Activated CD4-positive, alpha-beta T cell treated with anti-CD3 and anti-CD28 coated beads for 48 hours (primary cell): Measurements from ENCODE around the gene ELMO3.

ENCODE experiments used
- DNase-seq: peaks from one replicate; pipeline ENCODE4 v3.0.0-alpha.2; 2020

ELMO3 gene, protein sequence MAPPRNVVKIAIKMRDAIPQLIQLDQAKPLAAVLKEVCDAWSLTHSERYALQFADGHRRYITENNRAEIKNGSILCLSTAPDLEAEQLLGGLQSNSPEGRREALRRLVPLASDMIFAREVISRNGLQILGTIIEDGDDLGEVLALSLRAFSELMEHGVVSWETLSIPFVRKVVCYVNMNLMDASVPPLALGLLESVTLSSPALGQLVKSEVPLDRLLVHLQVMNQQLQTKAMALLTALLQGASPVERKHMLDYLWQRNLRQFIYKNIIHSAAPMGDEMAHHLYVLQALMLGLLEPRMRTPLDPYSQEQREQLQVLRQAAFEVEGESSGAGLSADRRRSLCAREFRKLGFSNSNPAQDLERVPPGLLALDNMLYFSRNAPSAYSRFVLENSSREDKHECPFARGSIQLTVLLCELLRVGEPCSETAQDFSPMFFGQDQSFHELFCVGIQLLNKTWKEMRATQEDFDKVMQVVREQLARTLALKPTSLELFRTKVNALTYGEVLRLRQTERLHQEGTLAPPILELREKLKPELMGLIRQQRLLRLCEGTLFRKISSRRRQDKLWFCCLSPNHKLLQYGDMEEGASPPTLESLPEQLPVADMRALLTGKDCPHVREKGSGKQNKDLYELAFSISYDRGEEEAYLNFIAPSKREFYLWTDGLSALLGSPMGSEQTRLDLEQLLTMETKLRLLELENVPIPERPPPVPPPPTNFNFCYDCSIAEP

DNA sequence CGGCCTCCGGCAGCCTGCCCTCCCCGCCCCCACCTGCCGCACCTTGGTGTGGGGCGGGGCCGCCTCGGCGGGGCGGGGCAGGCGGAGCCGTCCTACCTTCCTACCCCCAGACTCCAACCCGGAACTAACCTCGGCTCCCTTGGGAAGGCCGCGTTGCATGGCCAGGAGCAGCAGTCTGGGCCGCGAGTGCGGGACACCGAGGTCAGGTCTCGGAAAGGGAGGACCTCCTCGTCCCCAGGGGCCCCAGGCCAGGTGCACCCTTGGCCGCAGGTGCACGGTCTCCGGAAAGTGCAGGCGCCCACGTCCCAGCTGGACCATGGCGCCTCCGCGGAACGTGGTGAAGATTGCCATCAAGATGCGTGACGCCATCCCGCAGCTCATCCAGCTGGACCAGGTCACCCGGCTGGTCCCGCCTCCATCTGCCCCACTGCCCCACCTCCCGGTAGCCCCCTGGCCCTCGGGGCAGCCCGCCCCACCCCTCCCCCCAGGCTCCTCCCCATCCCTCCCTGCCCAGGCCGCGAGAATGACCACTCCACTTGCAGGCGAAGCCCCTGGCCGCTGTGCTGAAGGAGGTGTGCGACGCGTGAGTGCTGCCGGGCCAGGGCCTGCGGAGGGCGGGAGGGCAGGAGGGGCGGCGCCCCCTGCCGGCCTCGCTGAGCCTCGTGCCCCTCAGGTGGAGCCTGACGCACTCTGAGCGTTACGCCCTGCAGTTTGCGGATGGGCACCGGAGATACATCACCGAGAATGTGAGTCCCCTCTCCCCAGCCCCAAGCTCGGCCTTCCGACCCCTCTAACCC lies at the start of gene ELMO3:
ELMO3 (plus strand) TSS at position 121 of the 797 bp plus-strand sequence; CDS start at position 317, 196 bp downstream.
- DNase-seq = no peak

DNA sequence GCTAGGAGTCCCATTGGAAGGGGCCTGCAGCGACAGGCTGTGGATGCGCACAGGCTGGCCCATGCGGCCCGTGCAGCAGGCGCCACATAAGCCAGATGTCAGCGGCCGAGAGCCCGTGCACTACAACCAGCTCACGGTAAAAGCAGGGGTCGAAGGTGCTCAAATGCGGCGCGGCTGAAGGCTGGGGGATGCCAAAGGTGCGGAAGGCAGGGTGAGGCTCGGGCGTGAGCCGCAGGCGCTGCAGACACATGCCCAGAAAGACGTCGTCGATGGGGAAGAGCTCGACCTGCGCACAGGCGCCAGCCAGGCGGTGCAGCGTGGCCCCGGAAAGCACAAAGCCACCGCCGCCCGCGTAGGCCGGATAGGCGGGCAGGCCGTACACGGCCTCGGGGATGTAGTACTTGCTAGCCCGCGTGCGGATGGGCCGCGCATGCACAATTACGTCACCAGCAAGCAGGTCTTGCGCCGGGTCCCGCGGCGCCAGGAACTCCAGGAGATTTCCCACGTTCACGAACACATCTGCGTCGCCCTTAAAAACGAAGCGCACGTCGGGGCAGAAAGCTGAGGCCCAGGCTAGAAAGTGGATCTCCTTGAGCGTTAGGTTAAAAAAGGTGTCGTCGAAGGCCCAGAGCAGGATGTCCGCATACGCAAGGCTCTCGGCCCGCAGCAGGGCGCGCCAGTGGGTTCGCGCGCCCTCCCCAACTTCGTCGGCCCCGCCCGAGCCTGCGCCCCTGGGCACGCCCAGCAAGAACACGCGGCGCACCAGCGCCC lies 49.5 kb upstream of the ELMO3 start:
- no peak for DNase-seq

DNA sequence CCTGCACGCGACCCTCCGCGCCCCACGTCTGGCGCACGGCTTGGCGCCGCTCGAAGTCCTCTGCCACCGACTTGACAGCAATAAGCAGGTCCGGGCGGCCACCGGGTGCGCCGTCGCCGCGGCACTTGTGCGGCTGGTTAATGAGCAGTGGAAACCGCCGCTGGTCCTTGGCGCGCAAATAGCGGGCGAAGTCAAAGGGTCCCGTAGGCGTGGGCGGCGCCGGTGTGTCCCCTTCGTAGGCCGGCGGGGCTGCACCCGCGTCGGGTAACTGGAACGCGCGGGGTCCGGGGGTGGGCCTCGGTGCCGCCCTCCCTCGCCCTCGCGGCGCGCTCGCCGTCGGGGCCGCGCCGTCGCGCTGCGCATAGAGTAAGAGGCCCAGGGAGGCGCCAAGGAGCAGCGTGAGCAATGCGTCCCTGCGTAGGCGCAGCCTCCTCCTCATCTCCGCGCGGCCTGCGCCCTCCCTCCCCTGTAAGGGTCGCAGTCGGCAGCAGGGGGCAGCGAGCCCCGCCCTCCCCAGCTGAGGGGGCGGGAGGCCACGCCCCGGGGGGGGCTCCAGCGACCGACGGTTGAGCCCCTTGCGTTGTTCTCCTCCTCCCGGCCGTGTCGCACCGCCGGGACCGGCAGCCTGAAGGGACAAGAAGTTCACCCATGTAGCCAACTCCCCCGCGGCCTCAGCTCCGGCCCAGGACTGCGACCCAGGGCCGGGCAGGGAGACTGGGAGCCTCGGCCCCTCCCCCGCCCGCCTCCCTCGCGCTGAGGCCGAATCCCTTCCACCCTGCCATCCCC lies 48.7 kb upstream of the ELMO3 start:
- DNase-seq = peak; percentile 64

DNA sequence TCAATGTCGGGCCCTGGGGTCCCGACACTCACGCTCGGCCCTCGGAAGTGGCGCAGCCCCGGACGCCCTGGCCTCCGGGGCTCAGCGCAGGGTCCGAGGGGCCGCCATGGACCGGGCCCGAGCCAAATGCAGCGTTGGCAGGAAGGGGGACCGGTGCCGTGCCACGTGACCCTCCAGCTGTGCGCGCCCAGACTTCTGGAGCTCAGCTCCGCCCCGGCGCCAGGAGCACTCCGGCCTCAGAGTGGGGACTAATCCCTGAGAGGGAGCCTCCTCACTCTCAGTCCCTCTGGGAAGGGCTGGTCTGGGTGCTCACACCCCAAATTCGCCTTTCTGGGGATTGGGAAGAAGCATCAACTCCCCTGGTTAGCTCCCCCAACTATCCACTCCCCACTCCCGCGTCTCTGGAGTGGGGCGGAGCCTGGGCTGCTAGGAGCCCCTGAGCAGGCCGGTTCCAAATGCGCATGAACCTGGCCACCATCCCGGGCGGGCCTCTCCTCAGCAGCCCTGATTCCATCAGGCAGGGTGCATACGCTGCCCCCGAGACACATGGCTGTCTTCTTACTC lies 48.0 kb upstream of the ELMO3 start, which contains the start of gene B3GNT9:
B3GNT9 (minus strand) TSS at position 166 of the 564 bp plus-strand sequence. CDS start 513 bp downstream, outside the sequence.
- DNase-seq = peak; percentile 61

DNA sequence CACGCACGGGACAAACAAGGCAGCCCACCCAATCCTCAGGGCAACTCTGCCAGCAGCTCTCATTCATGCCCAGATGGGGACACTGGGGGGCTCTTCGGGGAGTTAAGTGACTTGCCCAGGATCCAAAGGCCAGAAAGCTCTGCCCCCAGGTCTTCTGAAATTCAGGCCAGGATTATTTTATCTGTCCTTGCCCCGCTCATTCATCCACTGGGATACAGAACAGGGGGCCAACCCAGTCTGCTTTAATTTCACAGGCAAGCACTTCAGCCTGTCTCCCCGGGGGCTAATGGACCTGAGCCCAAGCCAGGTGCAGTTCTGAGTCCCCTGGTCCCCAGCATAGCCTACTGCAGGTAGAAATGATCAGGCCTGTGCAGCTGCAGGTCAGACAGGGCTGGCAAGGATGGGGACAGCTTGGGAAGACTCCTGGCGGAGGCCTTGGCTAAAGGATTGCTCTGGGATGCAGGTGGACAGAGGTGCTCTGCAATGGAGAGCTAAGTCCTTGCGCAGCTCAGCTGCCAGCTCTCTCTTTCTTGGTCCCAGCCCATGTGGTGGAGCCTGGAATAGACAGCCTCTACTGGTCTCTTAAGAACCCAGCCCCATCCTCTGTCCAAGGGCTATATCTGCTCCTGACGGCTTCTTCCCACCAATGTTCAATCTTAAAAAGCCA lies 47.4 kb upstream of the ELMO3 start:
- no peak for DNase-seq

DNA sequence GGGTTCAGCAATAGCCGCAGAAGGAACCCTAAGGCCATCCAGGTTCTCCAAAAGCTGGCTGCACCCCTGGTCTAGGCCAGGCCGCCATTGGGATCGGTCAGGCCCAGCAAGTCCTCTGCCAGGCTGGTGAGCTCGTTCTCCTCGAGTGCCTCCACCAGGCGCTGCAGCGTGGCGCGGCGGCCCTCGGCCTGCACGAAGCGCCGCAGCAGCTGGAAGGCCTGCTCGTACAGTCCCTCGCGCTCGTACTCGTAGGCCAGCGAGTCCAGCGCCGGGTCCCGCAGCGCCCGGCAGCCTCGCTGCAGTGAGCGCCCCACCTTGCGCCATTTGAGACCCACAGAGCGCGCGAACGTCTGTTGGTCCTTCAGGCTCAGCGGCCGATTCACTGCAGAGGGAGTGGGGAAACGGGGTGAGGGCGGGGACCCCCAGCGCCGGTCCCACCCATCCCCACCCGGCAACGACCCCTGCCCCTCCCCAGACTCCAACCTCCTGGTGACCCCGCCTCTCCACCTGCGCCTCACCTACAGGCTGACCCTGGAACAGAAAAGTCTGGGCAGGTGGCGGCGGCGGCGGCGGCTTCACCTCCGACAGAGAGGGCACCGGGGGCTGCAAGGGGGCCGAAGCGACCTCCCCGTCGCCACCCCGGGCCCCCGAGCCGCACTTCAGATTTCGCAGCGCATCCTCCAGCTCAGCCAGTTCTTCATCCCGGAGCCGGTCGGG lies 44.2 kb upstream of the ELMO3 start:
- DNase-seq = no peak

DNA sequence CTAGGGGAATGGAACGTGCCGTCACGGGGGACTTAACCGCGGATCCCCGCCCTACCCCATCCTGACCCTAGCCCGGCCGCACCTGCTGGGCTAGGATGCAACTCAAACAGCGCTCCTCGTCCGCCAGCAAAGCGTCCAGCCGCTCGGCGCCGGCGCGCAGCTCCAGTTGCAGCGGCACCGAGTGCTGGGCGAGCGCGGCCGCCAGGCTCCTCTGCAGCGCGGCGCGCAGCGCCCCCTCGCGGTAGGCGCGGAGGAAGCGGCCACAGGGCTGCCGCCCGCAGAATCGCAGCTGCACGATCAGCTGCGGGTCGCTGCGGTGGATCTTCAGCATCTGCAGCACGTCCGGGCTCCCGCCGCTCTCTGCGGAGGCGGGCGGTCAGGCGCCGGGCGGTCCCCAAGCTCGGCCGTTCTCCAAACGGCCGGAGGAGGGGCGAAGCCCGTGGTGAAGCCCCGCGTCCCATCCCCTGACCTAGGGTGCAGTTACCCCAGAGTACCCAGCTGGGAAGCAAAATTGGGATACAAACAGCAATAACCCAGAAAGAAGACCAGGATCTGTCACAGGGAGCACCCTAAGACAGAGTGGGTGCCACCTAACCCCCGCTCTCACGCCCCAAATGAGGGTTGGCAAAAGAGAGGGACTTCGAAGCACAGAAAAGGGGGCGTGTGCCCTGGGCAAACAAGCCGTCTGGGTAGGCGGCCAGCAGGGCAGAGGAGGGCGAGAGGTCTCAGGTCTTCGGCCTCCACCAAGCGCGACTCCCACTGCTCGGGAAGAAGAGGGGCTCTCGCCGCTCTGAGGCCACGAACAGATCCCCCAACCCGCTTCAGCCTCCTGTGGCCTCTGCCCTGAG lies 43.4 kb upstream of the ELMO3 start:
- peak; percentile 87 for DNase-seq

DNA sequence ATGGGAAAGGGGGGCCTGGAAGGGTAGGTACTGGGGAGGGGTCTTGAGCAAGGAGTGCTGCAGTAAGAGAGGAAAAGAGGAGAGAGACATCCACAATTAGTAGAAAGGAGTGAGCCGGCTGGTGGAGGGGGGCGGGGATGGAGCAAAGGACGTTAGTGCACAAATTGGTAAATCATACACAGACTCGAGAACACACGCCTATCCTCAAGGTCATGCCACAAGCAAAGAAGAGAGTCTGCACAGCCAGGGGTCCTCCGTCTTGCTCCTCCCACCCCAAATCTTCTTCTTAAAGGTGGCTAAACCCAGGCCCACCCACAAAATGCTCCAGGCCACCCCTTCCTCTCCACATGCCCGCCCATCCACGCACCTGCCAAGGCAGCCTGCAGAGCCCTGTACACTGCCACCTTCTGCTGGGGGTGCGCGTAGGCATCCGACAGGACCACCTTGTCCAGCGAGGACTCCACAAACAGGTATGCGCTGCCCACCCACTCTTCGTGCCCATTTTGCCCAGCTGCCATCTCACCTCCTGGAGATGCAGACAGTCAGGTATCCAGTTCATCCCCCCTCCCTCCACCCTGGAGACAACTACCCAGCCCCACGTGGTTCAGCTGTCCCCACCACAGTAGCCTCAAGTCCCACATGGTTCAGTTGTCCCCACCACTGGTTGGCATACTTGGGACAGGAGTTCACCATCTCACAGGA lies 42.6 kb upstream of the ELMO3 start:
- no peak for DNase-seq

DNA sequence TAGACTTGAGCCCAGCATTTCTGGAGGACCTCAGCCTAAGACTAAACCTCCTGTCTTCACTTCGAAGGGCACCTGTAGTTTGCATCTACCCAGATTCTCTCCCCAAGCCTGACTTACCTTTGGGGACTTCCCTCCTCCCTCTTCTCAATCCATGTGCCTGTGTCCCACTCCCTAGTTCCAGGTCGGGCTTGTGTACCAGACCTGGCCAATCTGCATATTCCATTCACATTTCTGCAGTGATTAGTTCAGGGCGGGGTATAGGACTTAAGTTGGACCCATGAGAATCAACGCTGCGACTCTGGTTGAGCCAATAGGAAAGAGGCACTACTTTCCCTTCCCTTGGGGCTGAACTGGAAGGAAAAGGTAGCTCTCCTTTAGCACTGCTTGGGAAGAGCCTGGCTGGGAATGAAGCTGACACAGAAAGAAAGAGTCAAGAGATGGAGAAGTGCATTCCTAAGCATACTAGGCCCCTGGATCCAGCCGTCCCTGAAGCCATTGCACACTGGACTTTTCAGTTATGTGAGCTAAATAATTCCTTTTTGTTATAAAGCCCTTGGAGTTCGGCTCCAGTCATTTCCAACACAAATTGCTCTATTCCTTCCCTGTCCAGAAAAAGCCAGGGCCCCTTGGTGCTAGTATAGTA lies 41.7 kb upstream of the ELMO3 start:
- DNase-seq = no peak

DNA sequence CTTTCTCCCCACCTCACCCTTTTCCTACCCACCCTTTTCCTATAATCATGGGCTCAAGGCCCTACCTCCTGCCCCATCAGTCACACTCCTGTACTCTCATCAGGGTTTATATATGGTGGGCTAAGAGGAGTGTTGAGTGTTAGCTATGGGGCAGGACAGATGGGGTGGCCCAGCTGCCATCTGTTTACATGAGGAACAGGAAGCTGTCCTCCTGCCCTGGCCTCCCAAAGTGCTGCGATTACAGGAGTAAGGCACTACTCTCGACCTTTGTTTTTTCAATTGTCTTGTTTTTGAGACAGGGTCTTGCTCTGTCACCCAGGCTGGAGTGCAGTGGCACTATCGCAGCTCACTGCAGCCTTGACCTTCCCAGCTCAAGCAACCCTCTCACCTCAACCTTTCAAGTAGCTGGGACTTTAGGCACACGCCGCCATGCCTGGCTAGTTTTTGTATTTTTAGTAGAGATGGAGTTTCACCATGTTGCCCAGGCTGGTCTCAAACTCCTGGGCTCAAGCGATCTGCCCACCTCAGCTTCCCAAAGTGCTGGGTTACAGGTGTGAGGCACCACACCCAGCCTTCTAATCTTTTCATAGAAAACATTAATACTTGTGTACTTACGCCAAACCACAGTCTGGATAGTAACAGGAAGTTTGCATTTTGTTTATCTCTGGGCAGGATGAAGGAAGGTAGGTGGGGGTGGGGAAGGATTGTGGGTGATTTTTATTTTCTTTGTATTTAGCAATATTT lies 40.9 kb upstream of the ELMO3 start:
- no peak for DNase-seq

DNA sequence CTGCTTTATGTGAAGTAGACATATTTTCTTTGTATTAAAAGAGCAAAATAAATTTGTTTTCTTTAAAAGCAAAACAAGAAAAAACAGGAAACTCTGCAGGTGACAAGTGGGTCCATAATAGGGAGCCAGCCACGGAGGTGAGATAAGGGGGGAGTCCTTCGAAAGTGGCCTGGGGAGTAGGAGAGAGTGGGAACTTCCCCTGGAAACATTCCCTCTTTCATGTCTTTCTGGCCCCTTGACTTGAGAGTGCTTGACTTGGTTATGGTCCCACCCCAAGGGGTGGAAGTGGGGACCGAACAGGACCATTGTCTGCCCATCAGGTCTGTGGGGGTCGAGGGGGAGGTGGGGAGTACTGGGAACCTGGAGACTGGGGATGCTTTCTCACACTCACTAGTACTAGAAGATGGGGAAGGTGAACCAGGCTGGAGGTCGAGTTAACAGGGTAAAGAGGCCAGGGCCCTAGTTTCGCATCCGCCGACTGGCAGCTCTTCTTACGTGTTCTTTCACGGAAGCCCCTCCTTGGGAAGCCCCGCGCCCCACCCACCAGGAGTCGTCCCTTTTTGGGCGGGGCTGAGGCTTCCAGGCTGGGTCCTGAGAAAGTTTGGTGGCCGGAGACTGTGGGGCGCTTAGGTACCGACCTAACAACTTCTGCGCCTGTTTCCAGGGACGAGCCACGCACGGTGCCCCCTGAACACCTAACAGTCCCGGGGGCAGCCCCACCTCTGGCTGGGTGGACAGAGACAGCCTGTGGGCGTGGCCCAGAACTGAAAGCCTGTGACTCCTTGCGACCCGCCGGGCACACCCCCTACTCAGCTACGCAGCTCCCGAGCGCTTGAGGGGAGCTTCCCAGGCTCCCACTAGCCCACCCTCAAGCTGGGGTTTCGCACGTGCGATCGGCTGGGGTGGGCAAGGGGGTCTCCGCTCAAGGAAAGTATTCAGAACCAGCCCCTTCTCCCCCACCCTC lies 40.0 kb upstream of the ELMO3 start:
- DNase-seq = peak; percentile 86

DNA sequence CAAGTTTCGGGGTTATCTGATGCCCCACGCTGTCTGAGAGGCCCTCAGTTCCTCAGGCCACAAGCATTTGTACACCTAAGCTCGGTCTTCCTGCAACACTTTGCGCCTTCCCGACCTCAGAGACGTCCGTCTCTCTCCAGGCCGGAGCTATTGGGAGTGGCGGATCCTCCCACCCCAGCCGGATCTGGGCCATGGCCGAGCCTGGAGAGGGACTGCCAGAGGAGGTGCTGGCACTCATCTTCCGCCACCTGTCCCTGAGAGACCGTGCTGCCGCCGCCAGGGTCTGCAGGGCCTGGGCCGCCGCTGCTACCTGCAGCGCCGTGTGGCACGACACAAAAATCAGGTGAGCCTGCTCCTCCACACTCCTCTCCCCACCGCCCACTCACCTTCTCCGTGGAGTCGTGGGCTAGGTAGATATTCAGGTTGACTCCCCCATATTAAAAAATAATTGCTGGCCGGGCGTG lies 37.3 kb upstream of the ELMO3 start:
- DNase-seq = no peak

DNA sequence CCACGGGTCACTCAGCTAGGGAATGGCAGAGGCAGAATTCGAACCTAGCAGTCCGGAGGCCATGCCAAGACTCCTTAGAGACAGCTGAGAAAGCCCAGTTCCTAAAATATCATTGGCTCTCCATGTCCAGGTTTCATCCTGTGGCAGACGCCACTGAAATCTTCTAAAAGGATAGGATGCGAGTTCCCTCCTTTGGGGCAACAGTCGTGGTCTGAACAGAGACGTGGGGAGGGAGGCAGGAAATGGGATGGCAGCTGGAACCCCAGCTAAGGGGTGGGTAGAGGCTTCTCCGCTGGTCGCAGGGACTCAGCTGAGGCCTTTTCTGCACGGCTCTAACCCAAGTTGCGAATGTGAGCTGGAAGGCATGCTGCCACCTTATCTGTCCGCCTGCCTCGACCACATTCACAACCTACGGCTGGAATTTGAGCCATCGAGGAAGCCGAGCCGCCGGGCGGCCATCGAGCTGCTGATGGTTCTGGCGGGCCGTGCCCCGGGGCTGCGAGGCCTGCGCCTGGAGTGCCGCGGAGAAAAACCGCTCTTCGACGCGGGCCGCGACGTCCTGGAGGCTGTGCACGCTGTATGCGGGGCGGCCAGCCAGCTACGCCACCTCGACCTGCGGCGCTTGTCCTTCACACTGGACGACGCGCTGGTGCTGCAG lies 36.3 kb upstream of the ELMO3 start:
- no peak for DNase-seq

DNA sequence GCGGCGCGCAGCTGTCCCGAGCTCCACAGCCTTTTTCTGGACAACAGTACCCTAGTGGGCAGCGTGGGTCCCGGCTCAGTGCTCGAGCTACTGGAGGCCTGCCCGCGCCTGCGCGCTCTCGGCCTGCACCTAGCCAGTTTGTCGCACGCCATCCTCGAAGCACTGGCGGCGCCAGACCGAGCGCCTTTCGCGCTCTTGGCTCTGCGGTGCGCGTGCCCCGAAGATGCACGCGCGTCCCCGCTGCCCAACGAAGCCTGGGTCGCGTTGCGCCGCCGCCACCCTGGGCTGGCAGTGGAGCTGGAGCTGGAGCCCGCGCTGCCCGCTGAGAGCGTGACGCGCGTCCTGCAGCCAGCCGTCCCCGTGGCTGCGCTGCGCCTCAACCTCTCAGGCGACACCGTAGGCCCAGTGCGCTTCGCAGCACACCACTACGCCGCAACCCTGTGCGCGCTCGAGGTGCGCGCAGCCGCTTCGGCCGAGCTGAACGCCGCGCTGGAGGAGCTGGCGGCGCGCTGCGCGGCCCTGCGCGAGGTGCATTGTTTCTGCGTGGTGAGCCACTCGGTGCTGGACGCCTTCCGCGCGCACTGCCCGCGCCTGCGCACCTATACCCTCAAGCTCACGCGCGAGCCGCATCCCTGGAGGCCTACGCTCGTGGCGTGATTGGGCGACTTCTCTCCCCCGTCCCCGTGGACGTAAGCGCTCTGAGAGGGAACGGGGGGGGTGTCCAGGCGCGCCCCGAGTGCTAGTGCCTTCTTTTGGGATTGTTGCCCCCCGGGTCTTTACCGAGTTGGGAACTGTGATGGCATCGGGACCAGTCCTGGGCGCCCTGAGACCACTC lies 35.5 kb upstream of the ELMO3 start:
- peak; percentile 69 for DNase-seq
